Suprapubic skin (tissue), 4 donors: Measurements from ENCODE around the gene CDC25A. TPM values are rescaled to one million over a fixed set of nuclear protein-coding genes. Genes with fewer than 3 reads are reported as not detected.
A peak's percentile ranks its signal among the peaks of the same experiment; 100 is the strongest.

Source experiments
- DNase-seq, 2 donors: peaks; one replicate each; pipeline ENCODE4 v3.0.0-alpha.2; 2019; ENCODE audit warnings: low spot score in 2 of 2
- H3K27ac ChIP-seq: fragments of 200-600 bp; sonication (generic); one replicate; pipeline ENCODE4 v1.5.1; 2019
- H3K27me3 ChIP-seq: fragments of 200-600 bp; sonication (generic); one replicate; pipeline ENCODE4 v1.5.1; 2019
- H3K36me3 ChIP-seq: fragments of 200-600 bp; sonication (generic); one replicate; pipeline ENCODE4 v1.5.1; 2019
- H3K4me1 ChIP-seq: fragments of 200-600 bp; sonication (generic); one replicate; pipeline ENCODE4 v1.5.1; 2019
- H3K4me3 ChIP-seq: fragments of 200-600 bp; sonication (generic); one replicate; pipeline ENCODE4 v1.5.1; 2019; ENCODE audit warnings: mild to moderate bottlenecking
- H3K9me3 ChIP-seq: fragments of 200-600 bp; sonication (generic); one replicate; pipeline ENCODE4 v1.5.1; 2019
- CTCF ChIP-seq, 2 donors: fragments of 200-600 bp in 1 of 2; fragments of 450-650 bp in 1 of 2; sonication (generic) in 1 of 2; IDR thresholded peaks; one replicate each; pipeline ENCODE4 v1.5.1; 2016 to 2019; ENCODE audit warnings: antibody characterized with exemption in 2 of 2, mild to moderate bottlenecking in 1 of 2, moderate library complexity in 1 of 2
- EP300 ChIP-seq: sonication (generic); formaldehyde crosslinking; IDR thresholded peaks from one replicate; pipeline ENCODE4 v1.6.1; 2017; ENCODE audit warnings: antibody characterized with exemption
- POLR2A ChIP-seq, 2 donors: fragments of 450-650 bp; IDR thresholded peaks; one replicate each; pipeline ENCODE4 v1.6.1; 2017; ENCODE audit warnings: antibody characterized with exemption in 2 of 2, mild to moderate bottlenecking in 2 of 2, moderate library complexity in 2 of 2
- POLR2AphosphoS5 ChIP-seq, 3 donors: sonication (generic); formaldehyde crosslinking; IDR thresholded peaks; one replicate each; pipeline ENCODE4 v1.6.1; 2017; ENCODE audit warnings: antibody characterized with exemption in 3 of 3
- WGBS: methylation state at CpG from one replicate; pipeline ENCODE4 v1.1.5; 2018; 5-methylcytosine and 5-hydroxymethylcytosine counted together
- total RNA-seq, 4 donors: library from RNA; depleted of rRNA; stranded (reverse); fragments of >200 nt; gene quantifications; one replicate each; pipeline ENCODE4 v1.1.0, GENCODE V29; 2016

CDC25A gene
- total RNA-seq, 4 donors from 2014 or later: 0.55 to 6.8 (median 0.98) TPM; not detected in 1

GRCh38 chr3:48157950-48158376 is 30.3 kb downstream of the CDC25A start:
- TF ChIP-seq CTCF (IDR thresholded peaks at IDR 0.05): peak; percentile 44 to 65
- no peak for TF ChIP-seq POLR2A (IDR thresholded peaks at IDR 0.05)
- Histone ChIP-seq H3K4me1 (no peaks in the 10 kb centered on the region), H3K9me3 (no peaks in the 10 kb centered on the region), H3K4me3 (no peak overlapping the region), H3K27ac (no peak overlapping the region), H3K36me3 (no peaks in the 10 kb centered on the region), H3K27me3 (no peaks in the 10 kb centered on the region)
- 61% methylated on average over 4 of the region's 5 CpGs for WGBS
- DNase-seq: no peak

DNA sequence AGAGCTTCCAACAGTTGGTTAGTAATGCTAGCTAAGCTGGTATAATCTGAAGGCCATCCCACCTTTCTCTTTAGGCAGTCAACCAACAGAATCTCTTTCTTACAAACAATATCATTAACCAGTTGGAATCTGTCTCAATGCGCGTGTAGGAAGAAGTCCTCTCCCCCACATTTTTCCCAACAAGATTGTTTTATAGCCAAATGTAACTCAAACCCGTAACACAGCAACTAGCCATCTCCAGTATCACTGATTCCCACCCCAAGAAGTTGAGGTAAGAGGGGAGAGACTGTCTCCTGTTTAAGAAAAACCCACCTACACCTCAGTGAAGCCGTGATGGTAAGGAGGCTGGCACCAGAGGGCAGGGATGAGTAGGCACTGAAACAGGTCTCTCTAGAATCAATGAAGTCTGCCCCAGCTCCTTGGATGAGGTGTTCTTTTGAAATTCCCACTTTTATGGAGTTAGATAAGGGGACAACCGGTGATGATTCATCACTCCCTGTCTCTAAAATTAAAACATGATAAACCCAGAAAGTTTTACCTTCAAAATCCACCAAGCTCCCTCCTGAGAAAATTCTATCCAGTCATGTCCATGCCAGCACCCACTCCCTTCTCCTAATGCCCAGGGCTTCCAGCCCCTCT is 30.9 kb downstream of the CDC25A start:
- no peaks in the 10 kb centered on the region for H3K4me1 ChIP-seq
- DNase-seq: no peak
- 86% methylated on average over 5 of the region's 5 CpGs for WGBS
- TF ChIP-seq POLR2A (IDR thresholded peaks at IDR 0.05): no peak
- TF ChIP-seq CTCF (IDR thresholded peaks at IDR 0.05): no peak
- TF ChIP-seq EP300: no peak
- no peak overlapping the region for H3K27ac ChIP-seq
- no peaks in the 10 kb centered on the region for H3K9me3 ChIP-seq
- no peaks in the 10 kb centered on the region for H3K36me3 ChIP-seq
- no peaks in the 10 kb centered on the region for H3K27me3 ChIP-seq
- H3K4me3 ChIP-seq: no peak overlapping the region

- Histone ChIP-seq H3K36me3 (no peaks in the 10 kb centered on the region), H3K27me3 (no peaks in the 10 kb centered on the region), H3K4me3 (no peak overlapping the region), H3K4me1 (peaks cover 6% of the 10 kb centered on the region), H3K9me3 (no peaks in the 10 kb centered on the region), H3K27ac (no peak overlapping the region)
- DNase-seq: no peak
- 81% methylated on average over 2 of the region's 2 CpGs for WGBS
- no peak for TF ChIP-seq EP300
- TF ChIP-seq POLR2A (IDR thresholded peaks at IDR 0.05): no peak
- no peak for TF ChIP-seq POLR2AphosphoS5 (IDR thresholded peaks at IDR 0.05)
- TF ChIP-seq CTCF (IDR thresholded peaks at IDR 0.05): no peak
These were observed 32.1 kb downstream of the CDC25A start for GRCh38 chr3:48156163-48156562.

DNA sequence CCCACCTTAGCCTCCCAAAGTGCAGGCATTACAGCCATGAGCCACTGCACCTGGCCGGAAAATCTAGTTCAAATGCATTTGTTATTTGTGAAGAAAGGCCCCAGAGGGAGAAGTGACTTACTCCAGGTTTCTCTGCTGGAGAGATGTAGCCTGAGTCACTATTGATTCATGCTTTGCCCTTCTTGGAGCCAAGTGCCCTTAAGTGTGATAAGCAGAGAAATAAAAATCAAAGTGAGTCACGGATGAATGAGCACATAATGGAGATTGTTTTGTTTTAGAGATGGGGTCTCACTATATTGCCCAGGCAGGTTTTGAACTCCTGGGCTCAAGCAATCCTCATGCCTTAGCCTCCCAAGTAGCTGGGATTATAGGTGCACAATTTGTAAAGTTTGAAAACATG is 33.1 kb downstream of the CDC25A start:
- Histone ChIP-seq H3K27ac (no peak overlapping the region), H3K9me3 (no peaks in the 10 kb centered on the region), H3K36me3 (no peaks in the 10 kb centered on the region), H3K4me1 (peaks cover 11% of the 10 kb centered on the region), H3K27me3 (no peaks in the 10 kb centered on the region), H3K4me3 (no peak overlapping the region)
- 48% methylated on average over 2 of the region's 2 CpGs for WGBS
- DNase-seq: no peak
- TF ChIP-seq EP300 (no peak), CTCF (IDR thresholded peaks at IDR 0.05) (no peak), POLR2A (IDR thresholded peaks at IDR 0.05) (no peak), POLR2AphosphoS5 (IDR thresholded peaks at IDR 0.05) (no peak)

GRCh38 chr3:48151807-48152427 is 36.3 kb downstream of the CDC25A start:
- Histone ChIP-seq H3K9me3 (no peaks in the 10 kb centered on the region), H3K4me1 (peaks cover 11% of the 10 kb centered on the region), H3K27ac (no peak overlapping the region), H3K36me3 (no peaks in the 10 kb centered on the region), H3K4me3 (no peak overlapping the region), H3K27me3 (no peaks in the 10 kb centered on the region)
- DNase-seq: no peak
- TF ChIP-seq POLR2A (IDR thresholded peaks at IDR 0.05) (no peak), POLR2AphosphoS5 (IDR thresholded peaks at IDR 0.05) (no peak), CTCF (IDR thresholded peaks at IDR 0.05) (no peak), EP300 (no peak)
- WGBS: 60% methylated on average over 8 of the region's 8 CpGs
